HCT116 (cell line): ENCODE measurements around the gene LILRA2. TPM values are rescaled to one million over a fixed set of nuclear protein-coding genes. Genes with fewer than 3 reads are reported as not detected.

Experiments
- ATAC-seq: fragments of 200-7000 bp; cut with Tn5 transposase; 2 replicates; pipeline ENCODE4 v1.9.1; 2020; ENCODE audit warnings: mild to moderate bottlenecking, moderate library complexity
- BruUV-seq: library from RNA; stranded (reverse); fragments of 400-500 nt; replicated peaks from 2 replicates; lab custom pipeline; 2021; lab: Mats Ljungman, UMichigan
- CTCF ChIA-PET: fragments of 300-600 bp; sonication (Branson Sonifier 250); formaldehyde crosslinking; loops from one replicate; lab custom pipeline; 2021; ENCODE audit warnings: antibody characterized with exemption; lab: Charles Lee
- POLR2A ChIA-PET: fragments of 300-600, 350-600 bp; sonication (Branson Sonifier 250); formaldehyde crosslinking; loops from one replicate; lab custom pipeline; 2021; ENCODE audit warnings: antibody characterized with exemption; lab: Charles Lee
- RAD21 ChIA-PET, 2 experiments: fragments of 300-600 bp; sonication (Branson Sonifier 250); formaldehyde crosslinking; loops; one replicate each; lab custom pipeline; 2023; ENCODE audit warnings: low total read pairs in 2 of 2; ENCODE audit not compliant: uncharacterized antibody in 2 of 2, unreplicated experiment in 2 of 2, low non-redundant PET in 1 of 2; lab: Charles Lee
- DNase-seq: peaks from one replicate; pipeline ENCODE4 v3.0.0-alpha.2; 2010; ENCODE audit warnings: low read depth, low spot score
- H2AFZ ChIP-seq: fragments of 200-600 bp; shearing (Covaris generic), sonication (generic); 2 replicates; pipeline ENCODE4 v1.6.1; 2017; ENCODE audit warnings: low read depth, mixed run types, mixed read lengths, antibody characterized with exemption, low read length; ENCODE audit not compliant: poor library complexity, severe bottlenecking
- H3K27ac ChIP-seq: 2 replicates; pipeline ENCODE4 v1.5.1; 2012; ENCODE audit warnings: low read depth, low read length
- H3K27me3 ChIP-seq: fragments of 200-600 bp; sonication (generic); 2 replicates; pipeline ENCODE4 v1.6.1; 2016; ENCODE audit warnings: mixed run types, low read length, mixed read lengths; ENCODE audit not compliant: insufficient read depth
- H3K36me3 ChIP-seq, 2 experiments: fragments of 200-500 bp in 1 of 2; fragments of 200-600 bp in 1 of 2; sonication (Bioruptor generic) in 1 of 2; sonication (generic) in 1 of 2; 2 replicates each; pipeline versions ENCODE4 v1.5.1 to v1.6.1; 2014 to 2016; ENCODE audit warnings: low read length in 2 of 2, inconsistent platforms in 1 of 2, mixed read lengths in 1 of 2, mixed run types in 1 of 2; ENCODE audit not compliant: insufficient read depth in 2 of 2, control insufficient read depth in 1 of 2
- H3K4me1 ChIP-seq, 2 experiments: fragments of 200-600 bp in 1 of 2; sonication (generic) in 1 of 2; 2 replicates each; pipeline versions ENCODE4 v1.5.1 to v1.6.1; 2012 to 2017; ENCODE audit warnings: low read length in 2 of 2, inconsistent platforms in 1 of 2, mild to moderate bottlenecking in 1 of 2, mixed read lengths in 1 of 2, mixed run types in 1 of 2, moderate library complexity in 1 of 2; ENCODE audit not compliant: insufficient read depth in 2 of 2, control insufficient read depth in 1 of 2
- H3K4me2 ChIP-seq: fragments of 200-600 bp; sonication (generic); 2 replicates; pipeline ENCODE4 v1.6.1; 2017; ENCODE audit warnings: mixed run types, low read length, mixed read lengths
- H3K4me3 ChIP-seq, 2 experiments: fragments of 200-600 bp in 1 of 2; sonication (generic) in 1 of 2; replicated peaks in 1 of 2; 2 replicates each; pipeline ENCODE4 v1.5.1; 2011 to 2016; ENCODE audit warnings: low read length in 2 of 2, control low read depth in 1 of 2, low read depth in 1 of 2, mild to moderate bottlenecking in 1 of 2, mixed read lengths in 1 of 2, mixed run types in 1 of 2
- H3K79me2 ChIP-seq: fragments of 200-600 bp; sonication (generic); 2 replicates; pipeline ENCODE4 v1.6.1; 2017; ENCODE audit warnings: mild to moderate bottlenecking, mixed run types, low read length, moderate library complexity, mixed read lengths; ENCODE audit not compliant: insufficient read depth
- H3K9ac ChIP-seq: fragments of 200-600 bp; sonication (generic); 2 replicates; pipeline ENCODE4 v1.6.1; 2016; ENCODE audit warnings: low read length, mixed read lengths
- H3K9me2 ChIP-seq: fragments of 200-600 bp; sonication (generic), shearing (Covaris generic); 2 replicates; pipeline ENCODE4 v1.6.1; 2017; ENCODE audit warnings: mixed run types, mild to moderate bottlenecking, moderate library complexity; ENCODE audit not compliant: insufficient read depth
- H3K9me3 ChIP-seq, 2 experiments: fragments of 200-500 bp in 1 of 2; fragments of 200-600 bp in 1 of 2; sonication (Bioruptor generic) in 1 of 2; sonication (generic) in 1 of 2; 2 replicates each; pipeline ENCODE4 v1.6.1; 2014 to 2017; ENCODE audit warnings: low read length in 2 of 2, mixed read lengths in 2 of 2, inconsistent platforms in 1 of 2, low read depth in 1 of 2, mild to moderate bottlenecking in 1 of 2, mixed run types in 1 of 2, moderate library complexity in 1 of 2; ENCODE audit not compliant: control insufficient read depth in 1 of 2, insufficient read depth in 1 of 2
- H4K20me1 ChIP-seq: fragments of 200-600 bp; sonication (generic), shearing (Covaris generic); 2 replicates; pipeline ENCODE4 v1.6.1; 2017; ENCODE audit warnings: mixed run types, mild to moderate bottlenecking, moderate library complexity; ENCODE audit not compliant: insufficient read depth
- CEBPB ChIP-seq: IDR thresholded peaks from 2 replicates; pipeline ENCODE4 v1.6.1; 2012; ENCODE audit warnings: low read depth
- CTCF ChIP-seq, 3 experiments: fragments of 200-600 bp in 1 of 3; sonication (generic) in 1 of 3; IDR thresholded peaks in 2 of 3; conservative IDR thresholded peaks in 1 of 3; 2 replicates each; pipeline ENCODE4 v1.5.1; 2012 to 2017; ENCODE audit warnings: low read depth in 2 of 3, low read length in 2 of 3, antibody characterized with exemption in 1 of 3, borderline replicate concordance in 1 of 3, control low read depth in 1 of 3, mild to moderate bottlenecking in 1 of 3, mixed read lengths in 1 of 3, mixed run types in 1 of 3, moderate library complexity in 1 of 3; ENCODE audit not compliant: insufficient read depth in 1 of 3
- ELF1 ChIP-seq: IDR thresholded peaks from 2 replicates; pipeline ENCODE4 v1.6.1; 2012; ENCODE audit warnings: low read depth, borderline replicate concordance
- EZH2 ChIP-seq: fragments of 200-600 bp; sonication (generic); IDR thresholded peaks from 2 replicates; pipeline ENCODE4 v1.6.1; 2017; ENCODE audit warnings: antibody characterized with exemption, mixed run types
- EZH2phosphoT487 ChIP-seq: fragments of 200-600 bp; IDR thresholded peaks from 2 replicates; pipeline ENCODE4 v1.6.1; 2018; ENCODE audit warnings: antibody characterized with exemption, borderline replicate concordance
- MAX ChIP-seq: IDR thresholded peaks from 2 replicates; pipeline ENCODE4 v1.6.1; 2012
- POLR2A ChIP-seq: IDR thresholded peaks from 2 replicates; pipeline ENCODE4 v1.7.0; 2011; ENCODE audit warnings: borderline replicate concordance; ENCODE audit not compliant: insufficient read depth, insufficient read length; ENCODE audit errors: extremely low read depth
- POLR2AphosphoS5 ChIP-seq: IDR thresholded peaks from 2 replicates; pipeline ENCODE4 v1.6.1; 2011; ENCODE audit warnings: mild to moderate bottlenecking, low read depth, low read length, moderate library complexity
- RAD21 ChIP-seq: IDR thresholded peaks from 2 replicates; pipeline ENCODE4 v1.6.1; 2012; ENCODE audit warnings: low read depth, mild to moderate bottlenecking
- REST ChIP-seq: IDR thresholded peaks from 2 replicates; pipeline ENCODE4 v1.6.1; 2012; ENCODE audit warnings: low read depth
- SIN3A ChIP-seq: IDR thresholded peaks from 2 replicates; pipeline ENCODE4 v1.6.1; 2012; ENCODE audit warnings: low read depth
- SP1 ChIP-seq: IDR thresholded peaks from 2 replicates; pipeline ENCODE4 v1.6.1; 2012; ENCODE audit warnings: low read depth
- SRF ChIP-seq: IDR thresholded peaks from 2 replicates; pipeline ENCODE4 v1.6.1; 2012; ENCODE audit warnings: low read depth
- YY1 ChIP-seq: IDR thresholded peaks from 2 replicates; pipeline ENCODE4 v1.6.1; 2011; ENCODE audit warnings: low read length, low read depth, moderate library complexity, mild to moderate bottlenecking; ENCODE audit not compliant: insufficient replicate concordance; ENCODE audit errors: extremely low read depth
- ZFX ChIP-seq: fragments of 450-650 bp; IDR thresholded peaks from 2 replicates; pipeline ENCODE4 v1.6.1; 2017
- ZNF274 ChIP-seq: fragments of 200-500 bp; sonication (Bioruptor generic); IDR thresholded peaks from 2 replicates; pipeline ENCODE4 v1.6.1; 2014; ENCODE audit warnings: mild to moderate bottlenecking, low read depth, low read length, inconsistent platforms
- intact Hi-C: fragments of 100-400 bp; cut with micrococcal nuclease; formaldehyde crosslinking; loops from 2 replicates; pipeline ENCODE4 v1.10.0; 2022
- total RNA-seq: library from RNA; stranded (reverse); gene quantifications from one replicate; pipeline ENCODE4 v1.2.1, GENCODE V29; 2021; ENCODE audit not compliant: unreplicated experiment
- TF ChIP-seq, protein P1 (sequence below): IDR thresholded peaks from 2 replicates; pipeline ENCODE4 v1.6.1; 2012

The LILRA2 gene
- total RNA-seq, 1 experiment from 2014 or later = not detected

DNA sequence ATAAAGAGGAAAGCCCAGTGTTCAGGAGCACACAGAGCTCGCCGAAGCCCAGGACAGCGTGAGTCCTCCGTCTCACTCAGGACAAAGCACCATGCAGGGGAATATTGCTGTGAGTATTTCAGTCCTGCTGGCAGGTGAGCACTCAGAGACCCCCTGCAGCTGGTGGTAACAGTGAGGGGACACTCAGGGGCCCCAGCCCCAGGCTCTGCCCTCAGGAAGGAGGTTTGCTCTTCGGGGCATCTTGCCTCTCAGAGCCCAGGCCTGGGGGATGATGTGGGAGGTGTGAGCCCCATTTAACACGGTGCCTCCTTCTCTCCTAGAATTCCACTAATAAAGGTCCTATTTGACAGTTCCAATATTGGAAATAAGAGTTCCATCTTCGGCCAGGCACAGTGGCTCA lies 34.6 kb downstream of the LILRA2 start:
- Histone ChIP-seq H4K20me1 (no peaks in the 10 kb centered on the region), H3K4me2 (no peak overlapping the region), H2AFZ (no peak overlapping the region), H3K27me3 (peaks cover 31% of the 10 kb centered on the region), H3K9me2 (no peaks in the 10 kb centered on the region), H3K79me2 (no peaks in the 10 kb centered on the region), H3K4me3 (no peak overlapping the region), H3K4me1 (no peaks in the 10 kb centered on the region), H3K36me3 (no peaks in the 10 kb centered on the region), H3K9me3 (no peaks in the 10 kb centered on the region), H3K27ac (no peak overlapping the region), H3K9ac (no peak overlapping the region)
- POLR2A ChIA-PET = no interaction called here
- RAD21 ChIA-PET = no interaction called here
- intact Hi-C loops = no loop called here
- BruUV-seq = no TSS peak
- DNase-seq (no peak), ATAC-seq (no peak)
- TF ChIP-seq EZH2 (no peak), SRF (no peak)
- CTCF ChIA-PET = no interaction called here

GRCh38 chr19:54608792-54609191 lies 35.2 kb downstream of the LILRA2 start:
- Histone ChIP-seq H3K4me1 (no peaks in the 10 kb centered on the region), H3K4me3 (no peak overlapping the region), H3K4me2 (no peak overlapping the region), H3K9me2 (no peaks in the 10 kb centered on the region), H3K36me3 (no peaks in the 10 kb centered on the region), H4K20me1 (no peaks in the 10 kb centered on the region), H3K79me2 (no peaks in the 10 kb centered on the region), H3K9ac (no peak overlapping the region), H2AFZ (no peak overlapping the region), H3K27me3 (peaks cover 30% of the 10 kb centered on the region), H3K9me3 (no peaks in the 10 kb centered on the region), H3K27ac (no peak overlapping the region)
- BruUV-seq = no TSS peak
- ChIA-PET POLR2A (no interaction called here), CTCF (no interaction called here), RAD21 (no interaction called here)
- intact Hi-C loops = no loop called here
- ATAC-seq = no peak
- DNase-seq = no peak
- no peak for TF ChIP-seq CTCF (IDR thresholded peaks at IDR 0.05 in 2 of 3, conservative IDR thresholded peaks at IDR 0.05 in 1 of 3; ENCODE audit: borderline replicate concordance in 1 of 3, insufficient read depth in 1 of 3, low read depth in 2 of 3, low read length in 2 of 3)
- TF ChIP-seq SRF = no peak
- no peak for TF ChIP-seq SP1
- no peak for TF ChIP-seq ELF1
- no peak for TF ChIP-seq EZH2phosphoT487
- TF ChIP-seq POLR2AphosphoS5 = no peak
- no peak for TF ChIP-seq RAD21
- no peak for TF ChIP-seq MAX
- TF ChIP-seq YY1 = no peak
- TF ChIP-seq REST = no peak
- no peak for TF ChIP-seq CEBPB
- TF ChIP-seq, protein P1, sequence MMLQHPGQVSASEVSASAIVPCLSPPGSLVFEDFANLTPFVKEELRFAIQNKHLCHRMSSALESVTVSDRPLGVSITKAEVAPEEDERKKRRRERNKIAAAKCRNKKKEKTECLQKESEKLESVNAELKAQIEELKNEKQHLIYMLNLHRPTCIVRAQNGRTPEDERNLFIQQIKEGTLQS = no peak
- no peak for TF ChIP-seq EZH2
- no peak for TF ChIP-seq POLR2A
- no peak for TF ChIP-seq SIN3A
- TF ChIP-seq ZFX = no peak
- no peak for TF ChIP-seq ZNF274
